Subcutaneous adipose tissue (tissue), 4 donors: ENCODE measurements around the gene NEUROD2. TPM values are rescaled to one million over a fixed set of nuclear protein-coding genes. Genes with fewer than 3 reads are reported as not detected.

ENCODE experiments used
- total RNA-seq, 4 donors: library from RNA; depleted of rRNA; stranded (reverse); fragments of >200 nt; gene quantifications; one replicate each; pipeline ENCODE4 v1.1.0, GENCODE V29; 2016
- TF ChIP-seq, protein P1 (sequence below): fragments of 450-650 bp; IDR thresholded peaks from one replicate; pipeline ENCODE4 v1.5.1; 2016; ENCODE audit warnings: low read depth, mild to moderate bottlenecking, control low read depth, antibody characterized with exemption, moderate library complexity

The NEUROD2 gene
- total RNA-seq, result not detected

DNA sequence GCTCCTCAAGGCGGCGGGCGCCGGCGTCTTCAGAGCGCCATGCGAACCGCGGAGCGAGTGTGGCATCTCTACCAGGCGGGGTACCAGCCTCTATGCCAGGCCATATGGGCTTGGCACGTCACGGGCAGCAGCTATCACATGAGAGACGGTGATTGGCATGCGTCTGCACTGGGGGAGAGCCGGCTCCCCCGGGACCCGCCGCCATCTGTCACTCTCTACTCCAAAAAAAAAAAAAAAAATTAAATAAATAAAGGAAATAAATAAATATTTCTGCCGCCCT lies at the start of gene NEUROD2:
Gene NEUROD2, minus strand, starts transcription at position 70 of the 280 bp plus-strand sequence. CDS start 1,321 bp downstream, outside the sequence.
- TF ChIP-seq, protein P1, sequence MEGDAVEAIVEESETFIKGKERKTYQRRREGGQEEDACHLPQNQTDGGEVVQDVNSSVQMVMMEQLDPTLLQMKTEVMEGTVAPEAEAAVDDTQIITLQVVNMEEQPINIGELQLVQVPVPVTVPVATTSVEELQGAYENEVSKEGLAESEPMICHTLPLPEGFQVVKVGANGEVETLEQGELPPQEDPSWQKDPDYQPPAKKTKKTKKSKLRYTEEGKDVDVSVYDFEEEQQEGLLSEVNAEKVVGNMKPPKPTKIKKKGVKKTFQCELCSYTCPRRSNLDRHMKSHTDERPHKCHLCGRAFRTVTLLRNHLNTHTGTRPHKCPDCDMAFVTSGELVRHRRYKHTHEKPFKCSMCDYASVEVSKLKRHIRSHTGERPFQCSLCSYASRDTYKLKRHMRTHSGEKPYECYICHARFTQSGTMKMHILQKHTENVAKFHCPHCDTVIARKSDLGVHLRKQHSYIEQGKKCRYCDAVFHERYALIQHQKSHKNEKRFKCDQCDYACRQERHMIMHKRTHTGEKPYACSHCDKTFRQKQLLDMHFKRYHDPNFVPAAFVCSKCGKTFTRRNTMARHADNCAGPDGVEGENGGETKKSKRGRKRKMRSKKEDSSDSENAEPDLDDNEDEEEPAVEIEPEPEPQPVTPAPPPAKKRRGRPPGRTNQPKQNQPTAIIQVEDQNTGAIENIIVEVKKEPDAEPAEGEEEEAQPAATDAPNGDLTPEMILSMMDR, result no peak

DNA sequence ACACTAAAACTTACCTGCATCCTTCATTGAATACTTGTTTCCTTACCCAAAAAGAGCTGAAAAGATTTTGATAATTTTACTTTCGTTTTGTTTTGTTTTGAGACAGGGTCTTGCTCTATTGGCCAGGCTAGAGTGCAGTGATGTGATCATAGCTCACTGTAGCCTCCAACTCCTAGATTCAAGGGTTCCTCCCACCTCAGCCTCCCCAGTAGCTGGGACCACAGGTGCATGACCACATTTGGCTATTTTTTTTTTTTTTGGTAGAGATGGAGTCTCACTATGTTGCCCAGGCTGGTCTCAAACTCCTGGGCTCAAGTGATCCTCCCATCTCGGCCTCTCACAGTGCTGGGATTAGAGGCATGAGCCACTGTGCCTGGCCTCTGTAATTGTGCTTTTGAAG lies 47.4 kb upstream of the NEUROD2 start:
- TF ChIP-seq, protein P1, result no peak

DNA sequence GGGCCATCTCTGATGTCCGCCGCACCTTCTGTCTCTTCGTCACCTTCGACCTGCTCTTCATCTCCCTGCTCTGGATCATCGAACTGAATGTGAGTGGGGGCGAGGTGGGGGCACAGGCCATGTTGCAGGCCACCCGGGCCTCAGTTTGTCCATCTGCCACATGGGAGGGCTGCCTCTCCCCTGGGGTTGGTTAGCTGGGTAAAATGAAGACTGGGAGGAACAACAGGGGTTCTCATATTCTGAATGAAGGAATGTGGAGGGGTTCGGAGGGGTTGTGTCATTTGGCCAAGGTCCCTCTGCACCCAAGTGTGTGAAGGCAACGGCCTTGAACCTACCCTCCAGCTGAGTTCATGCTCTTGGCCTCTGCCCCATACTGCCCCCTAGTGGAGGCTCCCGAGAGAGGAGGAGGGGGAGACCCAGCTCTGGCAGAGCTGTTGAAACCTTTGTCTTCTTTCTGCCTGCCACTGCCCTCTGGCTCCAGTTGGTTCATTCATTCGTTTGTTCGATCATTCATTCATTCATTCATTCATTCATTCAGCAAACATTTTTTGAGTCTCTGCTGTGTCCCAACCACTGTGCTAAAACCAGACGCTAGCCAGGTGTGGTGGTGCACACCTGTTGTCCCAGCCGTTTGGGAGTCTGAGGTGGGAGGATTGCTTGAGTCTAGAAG lies 46.1 kb upstream of the NEUROD2 start:
- TF ChIP-seq, protein P1, result no peak

DNA sequence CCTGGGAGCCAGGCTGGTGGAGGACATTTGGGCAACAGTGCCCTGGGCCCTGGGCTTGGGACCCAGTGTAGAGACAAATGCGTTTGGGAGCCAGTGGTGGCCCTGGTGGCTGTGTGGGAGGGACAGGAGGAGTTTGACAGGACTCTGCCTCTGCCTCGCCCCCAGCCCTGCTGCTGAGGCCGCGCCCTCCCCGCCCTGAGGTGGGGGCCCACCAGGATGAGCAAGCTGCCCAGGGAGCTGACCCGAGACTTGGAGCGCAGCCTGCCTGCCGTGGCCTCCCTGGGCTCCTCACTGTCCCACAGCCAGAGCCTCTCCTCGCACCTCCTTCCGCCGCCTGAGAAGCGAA lies 45.6 kb upstream of the NEUROD2 start:
- TF ChIP-seq, protein P1, result no peak

DNA sequence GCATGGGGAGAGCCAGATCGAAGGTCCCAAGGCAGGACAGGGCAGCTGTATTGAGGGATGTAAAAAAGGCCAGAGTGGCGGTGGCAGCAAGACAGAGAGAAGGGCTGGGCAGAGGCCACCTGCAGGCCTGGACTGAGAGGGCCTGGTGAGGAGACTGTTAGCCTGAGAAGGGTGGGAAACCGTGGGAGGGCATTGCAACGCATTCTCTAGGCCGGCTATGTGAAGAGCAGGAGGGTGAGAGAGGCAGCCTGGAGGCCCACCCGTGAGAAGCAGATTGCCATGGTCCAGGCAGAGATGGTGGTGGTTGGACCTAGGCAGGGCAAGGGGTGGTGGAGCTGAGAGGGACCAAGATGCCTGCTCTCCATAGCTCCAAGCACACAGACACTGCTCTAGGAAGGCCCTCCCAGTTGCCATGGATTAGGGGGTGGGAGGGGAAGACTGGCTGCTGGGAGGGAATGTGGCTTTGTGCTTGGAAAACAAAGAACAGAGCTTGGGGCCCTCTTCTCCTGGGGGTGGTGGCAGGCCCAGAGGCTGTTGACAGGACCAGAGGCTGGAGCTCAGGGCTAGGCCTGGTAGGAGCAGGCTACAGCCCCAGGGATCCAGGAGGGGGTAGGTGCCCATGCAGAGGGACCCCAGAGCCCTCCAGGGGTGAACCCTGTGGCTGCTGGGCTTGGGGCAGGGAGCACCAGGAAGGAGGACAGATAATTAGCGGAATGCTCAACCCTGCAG lies 45.0 kb upstream of the NEUROD2 start:
- TF ChIP-seq, protein P1, result no peak

DNA sequence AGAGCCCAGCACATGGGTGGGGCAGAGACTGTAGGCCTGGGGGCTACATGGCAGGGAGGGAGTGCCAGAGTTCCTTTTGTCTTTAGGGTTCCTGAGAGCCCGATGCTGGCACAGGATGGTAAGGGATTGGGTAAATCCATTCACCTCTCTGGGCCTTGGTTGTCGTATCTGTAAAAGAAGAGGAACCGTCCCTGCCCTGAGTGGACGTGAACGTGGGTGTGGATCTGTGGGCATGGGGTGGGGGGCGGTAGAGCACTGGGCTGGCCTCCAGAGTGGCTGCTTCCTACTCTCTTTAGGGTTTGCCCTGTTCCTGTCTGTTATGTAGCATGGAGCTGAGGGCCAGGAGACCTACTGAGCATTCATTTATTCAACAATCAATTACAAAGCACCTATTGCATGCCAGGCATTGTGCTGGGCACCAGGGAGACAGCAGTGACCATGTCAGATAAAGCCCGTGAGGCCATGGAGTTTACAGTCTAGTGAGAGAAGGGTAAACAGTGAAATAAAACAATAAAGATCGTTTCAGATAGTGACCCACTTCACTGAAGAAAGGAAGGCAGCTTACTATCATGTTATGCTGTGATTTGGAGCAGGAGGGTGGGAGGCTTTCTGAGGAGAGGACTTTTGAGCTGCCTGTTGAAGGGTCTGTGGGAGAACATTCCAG lies 44.3 kb upstream of the NEUROD2 start:
- TF ChIP-seq, protein P1, result no peak

DNA sequence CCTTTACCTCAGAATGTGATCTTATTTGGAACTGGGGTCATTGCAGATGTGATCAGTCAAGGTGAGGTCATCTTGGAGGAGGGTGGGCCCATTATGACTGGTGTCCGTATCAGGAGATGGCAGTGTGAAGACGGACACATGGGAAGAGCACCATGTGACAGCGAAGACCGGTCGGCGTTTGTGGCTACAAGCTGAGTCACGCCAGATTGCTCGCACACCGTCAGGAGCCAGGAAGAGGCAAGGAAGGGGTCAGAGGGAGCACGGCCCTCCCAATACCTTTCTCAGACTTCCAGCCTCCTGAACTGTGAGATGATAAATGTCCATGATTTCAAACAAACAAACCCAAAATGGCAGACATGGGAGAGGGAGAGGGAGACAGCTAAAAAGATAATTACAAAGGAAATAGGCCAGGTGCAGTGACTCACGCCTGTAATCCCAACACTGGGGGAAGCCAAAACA lies 42.4 kb upstream of the NEUROD2 start:
- TF ChIP-seq, protein P1, result no peak
